Kidney (tissue), 11 donors: Measurements from ENCODE around the gene DPY19L1. TPM values are rescaled to one million over a fixed set of nuclear protein-coding genes. Genes with fewer than 3 reads are reported as not detected.
"Not testable (repeated sequence)": the region's sequence is repeated elsewhere in the genome, so short reads cannot be mapped to it uniquely, and the experiment has no call there.

Experiments used
- DNase-seq, 5 donors: peaks; one replicate each; pipeline ENCODE4 v3.0.0-alpha.2; 2013 to 2020
- FAIRE-seq: peaks from 2 replicates; lab custom pipeline; 2012; peaks lifted over from hg19 to GRCh38; lab: Jason Lieb, UNC
- H3K27ac ChIP-seq, 2 donors: one replicate each; pipeline ENCODE4 v1.7.0; 2013; ENCODE audit warnings: low read depth in 2 of 2, low read length in 2 of 2, inconsistent platforms in 1 of 2
- H3K27me3 ChIP-seq: one replicate; pipeline ENCODE4 v1.7.1; 2013; ENCODE audit warnings: low read length, inconsistent platforms; ENCODE audit not compliant: control insufficient read depth, insufficient read depth
- H3K36me3 ChIP-seq, 3 donors: one replicate each; pipeline versions ENCODE4 v1.7.0 to v1.7.1; 2013; ENCODE audit warnings: low read length in 3 of 3, control low read depth in 1 of 3, inconsistent platforms in 1 of 3; ENCODE audit not compliant: insufficient read depth in 3 of 3, control insufficient read depth in 2 of 3
- H3K4me1 ChIP-seq, 3 donors: one replicate each; pipeline versions ENCODE4 v1.7.0 to v1.7.1; 2013; ENCODE audit warnings: low read length in 3 of 3, inconsistent platforms in 1 of 3, low read depth in 1 of 3; ENCODE audit not compliant: control insufficient read depth in 2 of 3, insufficient read depth in 2 of 3
- H3K4me3 ChIP-seq, 3 donors: one replicate each; pipeline versions ENCODE4 v1.7.0 to v1.8.1; 2013; ENCODE audit warnings: low read length in 3 of 3, control low read depth in 1 of 3, inconsistent platforms in 1 of 3
- H3K9ac ChIP-seq, 3 donors: one replicate each; pipeline versions ENCODE4 v1.7.0 to v1.7.1; 2013; ENCODE audit warnings: low read length in 3 of 3, control low read depth in 1 of 3, inconsistent platforms in 1 of 3
- H3K9me3 ChIP-seq, 3 donors: one replicate each; pipeline versions ENCODE4 v1.7.0 to v1.7.1; 2013; ENCODE audit warnings: low read length in 3 of 3, control low read depth in 1 of 3, inconsistent platforms in 1 of 3; ENCODE audit not compliant: control insufficient read depth in 2 of 3, insufficient read depth in 1 of 3
- intact Hi-C: fragments of 100-400 bp; cut with DNase I; formaldehyde crosslinking; loops from one replicate; pipeline ENCODE4 v1.11.1; 2022
- polyA plus RNA-seq: library from polyadenylated mRNA; stranded (reverse); fragments of 350-450 nt; fragmentation: Illumina TruSeq; extraction: RNeasy Lipid Tissue Mini Kit (QIAGEN cat#74804); gene quantifications from one replicate; pipeline ENCODE4 v1.2.3, GENCODE V29; 2014; ENCODE audit warnings: low read depth, low replicate concordance; ENCODE audit not compliant: insufficient read depth
- total RNA-seq: library from RNA; stranded (reverse); fragmentation: NEBNext Ultra II Directional; extraction: Animal tissue kit (Norgen Biotek cat#: 25700); gene quantifications from one replicate; pipeline ENCODE4 v1.2.1, GENCODE V29; 2021
- donor health status: control.
- donor health status: control.
- donor health status: DM: yes; HTN: yes; CAD: no.
- donor health status: Normal renal cell carcinoma (clear cell type).

Gene DPY19L1
- total and polyA plus RNA-seq, 2 donors from 2014 or later = 5.0 to 32.4 TPM

- H3K27me3 ChIP-seq, DNase-seq, H3K9ac ChIP-seq, intact Hi-C loops, H3K9me3 ChIP-seq, H3K27ac ChIP-seq, FAIRE-seq, H3K36me3 ChIP-seq, H3K4me1 ChIP-seq, H3K4me3 ChIP-seq: not testable (repeated sequence)
These were observed 21.3 kb upstream of the DPY19L1 start for GRCh38 chr7:35058571-35058970.

GRCh38 chr7:35057505-35058451 is 20.5 kb upstream of the DPY19L1 start:
- intact Hi-C loops, H3K4me1 ChIP-seq, DNase-seq, H3K27ac ChIP-seq, H3K9me3 ChIP-seq, FAIRE-seq, H3K27me3 ChIP-seq, H3K36me3 ChIP-seq, H3K4me3 ChIP-seq, H3K9ac ChIP-seq: not testable (repeated sequence)

GRCh38 chr7:35055733-35056132 is 18.4 kb upstream of the DPY19L1 start:
- DNase-seq, H3K4me3 ChIP-seq, FAIRE-seq, intact Hi-C loops, H3K9me3 ChIP-seq, H3K4me1 ChIP-seq, H3K9ac ChIP-seq, H3K27me3 ChIP-seq, H3K36me3 ChIP-seq, H3K27ac ChIP-seq: not testable (repeated sequence)

GRCh38 chr7:35053488-35054175 is 16.3 kb upstream of the DPY19L1 start:
- intact Hi-C loops, H3K36me3 ChIP-seq, H3K4me3 ChIP-seq, FAIRE-seq, H3K9ac ChIP-seq, H3K9me3 ChIP-seq, H3K4me1 ChIP-seq, H3K27me3 ChIP-seq, H3K27ac ChIP-seq: not testable (repeated sequence)
- peak in 1 of 5 donors; percentile 15 for DNase-seq

- FAIRE-seq, H3K4me3 ChIP-seq, H3K27ac ChIP-seq, H3K9ac ChIP-seq, H3K36me3 ChIP-seq, H3K9me3 ChIP-seq, intact Hi-C loops, H3K4me1 ChIP-seq, H3K27me3 ChIP-seq, DNase-seq: not testable (repeated sequence)
These were observed 11.1 kb upstream of the DPY19L1 start for GRCh38 chr7:35048390-35048789.

- H3K27me3 ChIP-seq, H3K9ac ChIP-seq, intact Hi-C loops, H3K27ac ChIP-seq, H3K4me3 ChIP-seq, H3K36me3 ChIP-seq, H3K4me1 ChIP-seq, H3K9me3 ChIP-seq, DNase-seq, FAIRE-seq: not testable (repeated sequence)
These were observed 10.6 kb upstream of the DPY19L1 start for GRCh38 chr7:35047912-35048305.

- H3K9me3 ChIP-seq, H3K4me3 ChIP-seq, H3K36me3 ChIP-seq, H3K9ac ChIP-seq, H3K27ac ChIP-seq, FAIRE-seq, intact Hi-C loops, H3K4me1 ChIP-seq, DNase-seq, H3K27me3 ChIP-seq: not testable (repeated sequence)
These were observed 10.1 kb upstream of the DPY19L1 start for GRCh38 chr7:35047263-35047911.

- H3K9ac ChIP-seq, H3K9me3 ChIP-seq, DNase-seq, H3K27ac ChIP-seq, H3K4me3 ChIP-seq, H3K4me1 ChIP-seq, FAIRE-seq, H3K27me3 ChIP-seq, H3K36me3 ChIP-seq, intact Hi-C loops: not testable (repeated sequence)
These were observed 6.0 kb upstream of the DPY19L1 start for GRCh38 chr7:35043301-35043700.
